Measurements from ENCODE around the gene FJX1.

FJX1 gene

GRCh38 chr11:35662649-35663407 lies 44.6 kb downstream of the FJX1 start, which contains the start of gene TRIM44:
TSS of gene TRIM44 (plus strand) at chr11:35662775. CDS start at chr11:35663112, 337 bp downstream.
- Histone ChIP-seq H2BK120ac (ENCODE audit: low read depth, low read length) (peak within 1 kb of the TSS; percentile 84), H3K14ac (ENCODE audit: low read length in 2 of 2) (peak within 1 kb of the TSS in 1 of 2 experiments; percentile 87)
- 5% methylated on average over 68 of the region's 82 CpGs for WGBS

GRCh38 chr11:35663408-35663702 lies 45.1 kb downstream of the FJX1 start:
- peaks cover 0 to 18% of the 10 kb centered on the region in 2 experiments for H3K36me3 ChIP-seq (ENCODE audit: control insufficient read depth in 1 of 2, insufficient read depth in 2 of 2, low read depth in 1 of 2, low read length in 2 of 2)

More at GRCh38 chr11:35662649-35663407, 44.6 kb downstream of the FJX1 start, which contains the start of gene TRIM44:
- Histone ChIP-seq H4K91ac (ENCODE audit: low read length) (peak within 1 kb of the TSS; percentile 98), H3K4me1 (ENCODE audit: control insufficient read depth, insufficient read depth, low read depth, low read length) (peaks cover 9% of the 10 kb centered on the region), H3K4me2 (ENCODE audit: low read length, poor library complexity, severe bottlenecking) (peak within 1 kb of the TSS; percentile 90), H3K4me3 (ENCODE audit: insufficient read depth in 1 of 2, low read depth in 1 of 2, low read length in 2 of 2) (peak within 1 kb of the TSS; percentile 87 to 89), H2BK12ac (ENCODE audit: low read length in 2 of 2) (peak within 1 kb of the TSS; percentile 22 to 80), H2BK15ac (ENCODE audit: low read depth, poor library complexity, severe bottlenecking) (peak within 1 kb of the TSS; percentile 95), H4K8ac (ENCODE audit: low read length) (peak within 1 kb of the TSS; percentile 99), H3K27me3 (ENCODE audit: control insufficient read depth in 1 of 2, insufficient read depth in 1 of 2, low read length in 2 of 2) (no peaks in the 10 kb centered on the region), H3K23ac (ENCODE audit: low read length in 2 of 2) (peak within 1 kb of the TSS in 1 of 2 experiments; percentile 61), H3K4ac (ENCODE audit: low read depth in 1 of 2, low read length in 2 of 2) (peak within 1 kb of the TSS; percentile 87 to 92), H3K18ac (ENCODE audit: low read depth in 1 of 2, low read length in 2 of 2) (peak within 1 kb of the TSS; percentile 97 to 100), H3K9ac (ENCODE audit: low read length) (peak within 1 kb of the TSS; percentile 89), H3K36me3 (ENCODE audit: control insufficient read depth in 1 of 2, insufficient read depth in 2 of 2, low read depth in 1 of 2, low read length in 2 of 2) (peaks cover 0 to 16% of the 10 kb centered on the region in 2 experiments), H2AK5ac (ENCODE audit: low read length, severe bottlenecking) (peak within 1 kb of the TSS; percentile 21), H3K79me1 (replicated peaks; ENCODE audit: low read length, poor library complexity, severe bottlenecking) (peaks cover 7% of the 10 kb centered on the region), H3K27ac (ENCODE audit: low read length, poor library complexity, severe bottlenecking) (peak within 1 kb of the TSS; percentile 58), H2AFZ (ENCODE audit: low read depth, low read length) (peak within 1 kb of the TSS; percentile 92), H2BK5ac (ENCODE audit: low read depth, low read length, poor library complexity, severe bottlenecking) (peak within 1 kb of the TSS; percentile 85), H3K9me3 (ENCODE audit: control insufficient read depth, low read length) (peaks cover 25% of the 10 kb centered on the region)
- DNase-seq = peak; percentile 86

GRCh38 chr11:35664977-35665441 lies 46.7 kb downstream of the FJX1 start:
- Histone ChIP-seq H3K23ac (ENCODE audit: low read length in 2 of 2) (no peak overlapping the region), H2AFZ (ENCODE audit: low read depth, low read length) (no peak overlapping the region), H3K9me3 (ENCODE audit: control insufficient read depth, low read length) (peaks cover 28% of the 10 kb centered on the region), H4K8ac (ENCODE audit: low read length) (no peak overlapping the region), H4K91ac (ENCODE audit: low read length) (no peak overlapping the region), H2BK15ac (ENCODE audit: low read depth, poor library complexity, severe bottlenecking) (no peak overlapping the region), H3K18ac (ENCODE audit: low read depth in 1 of 2, low read length in 2 of 2) (no peak overlapping the region), H3K4ac (ENCODE audit: low read depth in 1 of 2, low read length in 2 of 2) (no peak overlapping the region), H3K36me3 (ENCODE audit: control insufficient read depth in 1 of 2, insufficient read depth in 2 of 2, low read depth in 1 of 2, low read length in 2 of 2) (peaks cover 0 to 21% of the 10 kb centered on the region in 2 experiments), H2AK5ac (ENCODE audit: low read length, severe bottlenecking) (no peak overlapping the region), H2BK12ac (ENCODE audit: low read length in 2 of 2) (no peak overlapping the region), H2BK120ac (ENCODE audit: low read depth, low read length) (no peak overlapping the region), H3K4me1 (ENCODE audit: control insufficient read depth, insufficient read depth, low read depth, low read length) (peaks cover 9% of the 10 kb centered on the region), H3K4me2 (ENCODE audit: low read length, poor library complexity, severe bottlenecking) (no peak overlapping the region), H3K4me3 (ENCODE audit: insufficient read depth in 1 of 2, low read depth in 1 of 2, low read length in 2 of 2) (peak overlapping the region in 1 of 2 experiments; percentile 89), H3K27ac (ENCODE audit: low read length, poor library complexity, severe bottlenecking) (no peak overlapping the region), H3K14ac (ENCODE audit: low read length in 2 of 2) (no peak overlapping the region), H3K9ac (ENCODE audit: low read length) (no peak overlapping the region), H2BK5ac (ENCODE audit: low read depth, low read length, poor library complexity, severe bottlenecking) (no peak overlapping the region), H3K79me1 (replicated peaks; ENCODE audit: low read length, poor library complexity, severe bottlenecking) (peaks cover 8% of the 10 kb centered on the region), H3K27me3 (ENCODE audit: control insufficient read depth in 1 of 2, insufficient read depth in 1 of 2, low read length in 2 of 2) (no peaks in the 10 kb centered on the region)
- no peak for DNase-seq
- WGBS = 100% methylated on average over 4 of the region's 5 CpGs

More at GRCh38 chr11:35663408-35663702, 45.1 kb downstream of the FJX1 start:
- WGBS = 84% methylated on average over 10 of the region's 10 CpGs
- no peak overlapping the region for H3K27ac ChIP-seq (ENCODE audit: low read length, poor library complexity, severe bottlenecking)
- peak overlapping the region; percentile 87 to 89 for H3K4me3 ChIP-seq (ENCODE audit: insufficient read depth in 1 of 2, low read depth in 1 of 2, low read length in 2 of 2)
- H3K23ac ChIP-seq (ENCODE audit: low read length in 2 of 2) = no peak overlapping the region
- peak overlapping the region; percentile 97 to 100 for H3K18ac ChIP-seq (ENCODE audit: low read depth in 1 of 2, low read length in 2 of 2)
- peaks cover 27% of the 10 kb centered on the region for H3K9me3 ChIP-seq (ENCODE audit: control insufficient read depth, low read length)
- H2BK120ac ChIP-seq (ENCODE audit: low read depth, low read length) = peak overlapping the region; percentile 84
- peak overlapping the region; percentile 98 for H4K91ac ChIP-seq (ENCODE audit: low read length)
- H3K4ac ChIP-seq (ENCODE audit: low read depth in 1 of 2, low read length in 2 of 2) = peak overlapping the region; percentile 87 to 92
- peaks cover 7% of the 10 kb centered on the region for H3K79me1 ChIP-seq (replicated peaks; ENCODE audit: low read length, poor library complexity, severe bottlenecking)
- H3K9ac ChIP-seq (ENCODE audit: low read length) = peak overlapping the region; percentile 89
- H2AFZ ChIP-seq (ENCODE audit: low read depth, low read length) = peak overlapping the region; percentile 92
- no peak overlapping the region for H2BK15ac ChIP-seq (ENCODE audit: low read depth, poor library complexity, severe bottlenecking)
- no peaks in the 10 kb centered on the region for H3K27me3 ChIP-seq (ENCODE audit: control insufficient read depth in 1 of 2, insufficient read depth in 1 of 2, low read length in 2 of 2)
- no peak overlapping the region for H2BK5ac ChIP-seq (ENCODE audit: low read depth, low read length, poor library complexity, severe bottlenecking)
- H2AK5ac ChIP-seq (ENCODE audit: low read length, severe bottlenecking) = peak overlapping the region; percentile 21
- H3K14ac ChIP-seq (ENCODE audit: low read length in 2 of 2) = peak overlapping the region in 1 of 2 experiments; percentile 87
- H2BK12ac ChIP-seq (ENCODE audit: low read length in 2 of 2) = no peak overlapping the region
- H3K4me2 ChIP-seq (ENCODE audit: low read length, poor library complexity, severe bottlenecking) = peak overlapping the region; percentile 90
- peak overlapping the region; percentile 99 for H4K8ac ChIP-seq (ENCODE audit: low read length)
- DNase-seq = no peak
- peaks cover 9% of the 10 kb centered on the region for H3K4me1 ChIP-seq (ENCODE audit: control insufficient read depth, insufficient read depth, low read depth, low read length)

- H3K79me1 ChIP-seq (replicated peaks; ENCODE audit: low read length, poor library complexity, severe bottlenecking) = peaks cover 12% of the 10 kb centered on the region
- no CpG with 5 or more reads among the region's 1 CpG for WGBS
- H2AFZ ChIP-seq (ENCODE audit: low read depth, low read length) = no peak overlapping the region
- H3K27ac ChIP-seq (ENCODE audit: low read length, poor library complexity, severe bottlenecking) = no peak overlapping the region
- H4K91ac ChIP-seq (ENCODE audit: low read length) = no peak overlapping the region
- H3K36me3 ChIP-seq (ENCODE audit: control insufficient read depth in 1 of 2, insufficient read depth in 2 of 2, low read depth in 1 of 2, low read length in 2 of 2) = peaks cover 0 to 21% of the 10 kb centered on the region in 2 experiments
- no peak overlapping the region for H3K4me3 ChIP-seq (ENCODE audit: insufficient read depth in 1 of 2, low read depth in 1 of 2, low read length in 2 of 2)
- H3K18ac ChIP-seq (ENCODE audit: low read depth in 1 of 2, low read length in 2 of 2) = no peak overlapping the region
- H3K4ac ChIP-seq (ENCODE audit: low read depth in 1 of 2, low read length in 2 of 2) = no peak overlapping the region
- H2BK15ac ChIP-seq (ENCODE audit: low read depth, poor library complexity, severe bottlenecking) = no peak overlapping the region
- H4K8ac ChIP-seq (ENCODE audit: low read length) = no peak overlapping the region
- H2BK12ac ChIP-seq (ENCODE audit: low read length in 2 of 2) = no peak overlapping the region
- DNase-seq = no peak
- no peak overlapping the region for H3K9ac ChIP-seq (ENCODE audit: low read length)
- H3K23ac ChIP-seq (ENCODE audit: low read length in 2 of 2) = no peak overlapping the region
- peaks cover 28% of the 10 kb centered on the region for H3K9me3 ChIP-seq (ENCODE audit: control insufficient read depth, low read length)
- H3K4me2 ChIP-seq (ENCODE audit: low read length, poor library complexity, severe bottlenecking) = no peak overlapping the region
- no peak overlapping the region for H3K14ac ChIP-seq (ENCODE audit: low read length in 2 of 2)
- H2BK5ac ChIP-seq (ENCODE audit: low read depth, low read length, poor library complexity, severe bottlenecking) = no peak overlapping the region
- peaks cover 8% of the 10 kb centered on the region for H3K4me1 ChIP-seq (ENCODE audit: control insufficient read depth, insufficient read depth, low read depth, low read length)
- no peak overlapping the region for H2BK120ac ChIP-seq (ENCODE audit: low read depth, low read length)
- H3K27me3 ChIP-seq (ENCODE audit: control insufficient read depth in 1 of 2, insufficient read depth in 1 of 2, low read length in 2 of 2) = no peaks in the 10 kb centered on the region
- H2AK5ac ChIP-seq (ENCODE audit: low read length, severe bottlenecking) = no peak overlapping the region
Measured at GRCh38 chr11:35667257-35667656, 49.0 kb downstream of the FJX1 start.
